H9 (cell line): Measurements from ENCODE around the gene SWT1. TPM values are rescaled to one million over a fixed set of nuclear protein-coding genes. Genes with fewer than 3 reads are reported as not detected.

ENCODE experiments used
- DNase-seq: peaks from one replicate; pipeline ENCODE4 v3.0.0-alpha.2; 2017
- H2AFZ ChIP-seq: one replicate; pipeline ENCODE4 v1.6.1; 2013; ENCODE audit warnings: mild to moderate bottlenecking, low read length, control low read depth, moderate library complexity
- H2AK5ac ChIP-seq: 2 replicates; pipeline ENCODE4 v1.6.1; 2013; ENCODE audit warnings: low read length, control low read depth, mixed read lengths; ENCODE audit not compliant: insufficient read length
- H2BK120ac ChIP-seq: one replicate; pipeline ENCODE4 v1.6.1; 2013; ENCODE audit warnings: low read depth, mild to moderate bottlenecking, low read length, control low read depth, inconsistent platforms; ENCODE audit not compliant: poor library complexity, severe bottlenecking
- H2BK12ac ChIP-seq: 2 replicates; pipeline ENCODE4 v1.6.1; 2013; ENCODE audit warnings: low read length, control low read depth, mixed read lengths, low read depth; ENCODE audit not compliant: insufficient read length
- H2BK15ac ChIP-seq: 2 replicates; pipeline ENCODE4 v1.6.1; 2013; ENCODE audit warnings: low read depth, low read length, control low read depth
- H2BK20ac ChIP-seq: one replicate; pipeline ENCODE4 v1.6.1; 2013; ENCODE audit warnings: low read depth, mild to moderate bottlenecking, low read length, control low read depth, inconsistent platforms; ENCODE audit not compliant: poor library complexity, severe bottlenecking
- H2BK5ac ChIP-seq: 2 replicates; pipeline ENCODE4 v1.6.1; 2013; ENCODE audit warnings: low read length, control low read depth, mixed read lengths; ENCODE audit not compliant: insufficient read length
- H3K14ac ChIP-seq: 2 replicates; pipeline ENCODE4 v1.6.1; 2013; ENCODE audit warnings: low read length, control low read depth; ENCODE audit not compliant: insufficient read depth
- H3K18ac ChIP-seq: 2 replicates; pipeline ENCODE4 v1.6.1; 2013; ENCODE audit warnings: low read depth, mild to moderate bottlenecking, mixed read lengths, low read length, control low read depth; ENCODE audit not compliant: insufficient read length
- H3K23ac ChIP-seq: 2 replicates; pipeline ENCODE4 v1.6.1; 2013; ENCODE audit warnings: low read length, control low read depth, mixed read lengths, low read depth; ENCODE audit not compliant: insufficient read length
- H3K23me2 ChIP-seq: 2 replicates; pipeline ENCODE4 v1.6.1; 2013; ENCODE audit warnings: low read depth, mild to moderate bottlenecking, mixed read lengths, low read length, control low read depth; ENCODE audit not compliant: insufficient read length, poor library complexity, severe bottlenecking
- H3K27ac ChIP-seq: 2 replicates; pipeline ENCODE4 v1.5.1; 2013; ENCODE audit warnings: low read length, control low read depth, mixed read lengths, low read depth; ENCODE audit not compliant: insufficient read length
- H3K27me3 ChIP-seq: 2 replicates; pipeline ENCODE4 v1.6.1; 2013; ENCODE audit warnings: low read length, control low read depth, inconsistent platforms; ENCODE audit not compliant: insufficient read depth
- H3K4ac ChIP-seq: 2 replicates; pipeline ENCODE4 v1.6.1; 2013; ENCODE audit warnings: low read depth, mild to moderate bottlenecking, control low read depth, inconsistent platforms, low read length, moderate library complexity
- H3K4me1 ChIP-seq: 2 replicates; pipeline ENCODE4 v1.6.1; 2013; ENCODE audit warnings: low read length, control low read depth, inconsistent platforms; ENCODE audit not compliant: insufficient read depth
- H3K4me2 ChIP-seq: 2 replicates; pipeline ENCODE4 v1.6.1; 2013; ENCODE audit warnings: low read length, control low read depth, mixed read lengths; ENCODE audit not compliant: insufficient read length, insufficient read depth
- H3K56ac ChIP-seq: 2 replicates; pipeline ENCODE4 v1.6.1; 2013; ENCODE audit warnings: low read depth, mild to moderate bottlenecking, mixed read lengths, low read length, control low read depth; ENCODE audit not compliant: insufficient read length
- H3K79me1 ChIP-seq: 2 replicates; pipeline ENCODE4 v1.6.1; 2013; ENCODE audit warnings: low read depth, mild to moderate bottlenecking, moderate library complexity, low read length, control low read depth, inconsistent platforms; ENCODE audit not compliant: insufficient read depth, poor library complexity, severe bottlenecking
- H3K79me2 ChIP-seq: 2 replicates; pipeline ENCODE4 v1.6.1; 2013; ENCODE audit warnings: low read length, control low read depth, inconsistent platforms; ENCODE audit not compliant: insufficient read depth
- H3K9ac ChIP-seq: 2 replicates; pipeline ENCODE4 v1.6.1; 2013; ENCODE audit warnings: low read length, control low read depth, mixed read lengths; ENCODE audit not compliant: insufficient read length; ENCODE audit errors: extremely low read depth
- H3K9me3 ChIP-seq: one replicate; pipeline ENCODE4 v1.6.1; 2013; ENCODE audit warnings: low read depth, low read length, inconsistent platforms; ENCODE audit not compliant: control insufficient read depth
- H3T11ph ChIP-seq: one replicate; pipeline ENCODE4 v1.6.1; 2013; ENCODE audit warnings: mild to moderate bottlenecking, low read length, control low read depth, inconsistent platforms
- H4K20me1 ChIP-seq: one replicate; pipeline ENCODE4 v1.6.1; 2013; ENCODE audit not compliant: control insufficient read depth, insufficient read length, insufficient read depth
- H4K5ac ChIP-seq: 2 replicates; pipeline ENCODE4 v1.6.1; 2013; ENCODE audit warnings: low read depth, mild to moderate bottlenecking, mixed read lengths, low read length, control low read depth; ENCODE audit not compliant: insufficient read length
- H4K8ac ChIP-seq: replicated peaks from 2 replicates; pipeline ENCODE4 v1.6.1; 2013; ENCODE audit warnings: low read length, control low read depth, mixed read lengths, low read depth; ENCODE audit not compliant: insufficient read length
- H4K91ac ChIP-seq: 2 replicates; pipeline ENCODE4 v1.6.1; 2013; ENCODE audit warnings: low read depth, mild to moderate bottlenecking, moderate library complexity, mixed read lengths, low read length, control low read depth; ENCODE audit not compliant: insufficient read length
- H3K27ac Mint-ChIP-seq, 3 experiments: 2 replicates in 2 of 3; 3 replicates in 1 of 3; pipeline ENCODE4 v1.8.0; 2020 to 2021; ENCODE audit warnings: mixed read lengths in 3 of 3, mild to moderate bottlenecking in 1 of 3, moderate library complexity in 1 of 3
- H3K27me3 Mint-ChIP-seq: 2 replicates; pipeline ENCODE4 v1.8.0; 2021; ENCODE audit warnings: low read depth, mild to moderate bottlenecking, moderate library complexity, mixed read lengths
- H3K36me3 Mint-ChIP-seq, 3 experiments: 2 replicates in 2 of 3; 3 replicates in 1 of 3; pipeline ENCODE4 v1.8.0; 2020 to 2021; ENCODE audit warnings: low read depth in 3 of 3, mixed read lengths in 3 of 3; ENCODE audit not compliant: insufficient read depth in 1 of 3
- H3K4me1 Mint-ChIP-seq, 2 experiments: 2 replicates each; pipeline ENCODE4 v1.8.0; 2020; ENCODE audit warnings: mixed read lengths in 2 of 2
- H3K4me3 Mint-ChIP-seq, 2 experiments: 2 replicates in 1 of 2; 3 replicates in 1 of 2; pipeline ENCODE4 v1.8.0; 2020 to 2021; ENCODE audit warnings: mild to moderate bottlenecking in 2 of 2, mixed read lengths in 2 of 2, moderate library complexity in 1 of 2
- H3K9me3 Mint-ChIP-seq, 2 experiments: 2 replicates in 1 of 2; 3 replicates in 1 of 2; pipeline ENCODE4 v1.8.0; 2020; ENCODE audit warnings: mild to moderate bottlenecking in 2 of 2, mixed read lengths in 2 of 2, moderate library complexity in 1 of 2
- WGBS: extraction: QIAGEN DNeasy Blood & Tissue Kit; methylation state at CpG from one replicate; pipeline ENCODE4 v1.1.7; 2013; ENCODE audit warnings: missing lambda C conversion rate, low lambda C conversion rate, mixed read lengths; ENCODE audit not compliant: insufficient read length; ENCODE audit errors: extremely low coverage; 5-methylcytosine and 5-hydroxymethylcytosine counted together
- total RNA-seq: library from RNA; stranded (reverse); gene quantifications from 2 replicates; pipeline ENCODE4 v1.2.1, GENCODE V29; 2021
- TF ChIP-seq, protein P1 (sequence below): fragments of 200-600 bp; sonication (generic); conservative IDR thresholded peaks from 3 replicates; pipeline ENCODE4 v1.8.0; 2021; ENCODE audit warnings: antibody characterized with exemption, mild to moderate bottlenecking

Gene SWT1
- total RNA-seq, 1 experiment from 2014 or later, result 5.2 TPM

DNA sequence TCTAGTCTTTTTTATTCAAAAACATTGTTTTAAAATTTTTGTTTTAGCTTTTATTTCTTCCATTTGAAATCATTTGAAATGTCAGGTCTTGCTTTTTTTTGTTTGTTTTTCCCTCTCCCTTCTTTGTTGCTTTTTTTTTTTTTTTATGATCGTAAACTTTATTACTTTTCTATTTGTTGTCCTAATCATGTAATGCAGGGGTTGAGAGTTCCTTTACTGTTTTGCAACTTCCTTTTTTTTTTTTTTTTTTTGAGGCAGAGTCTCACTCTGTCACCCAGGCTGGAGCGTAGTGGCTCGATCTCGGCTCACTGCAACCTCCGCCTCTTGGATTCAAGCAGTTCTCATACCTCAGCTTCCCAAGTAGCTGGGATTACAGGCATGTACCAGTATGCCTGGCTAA is 135.3 kb downstream of the SWT1 start:
- H3K27me3 ChIP-seq, result no peaks in the 10 kb centered on the region
- Mint-ChIP-seq H3K27me3 (no peaks in the 10 kb centered on the region), H3K4me1 (no peaks in the 10 kb centered on the region), H3K27ac (peak overlapping the region in 2 of 3 experiments; percentile 57 to 91; a peak in 4 of 7 replicates), H3K9me3 (no peaks in the 10 kb centered on the region; a peak in 1 of 5 replicates), H3K36me3 (peaks cover 5 to 34% (median 11%) of the 10 kb centered on the region in 3 experiments; a peak in 6 of 7 replicates), H3K4me3 (no peak overlapping the region)
- no peak overlapping the region for H3K4ac ChIP-seq
- H3K9ac ChIP-seq, result no peak overlapping the region
- H3K9me3 ChIP-seq, result no peaks in the 10 kb centered on the region
- no peak overlapping the region for H2AK5ac ChIP-seq
- H3K23me2 ChIP-seq, result no peaks in the 10 kb centered on the region
- H3K4me2 ChIP-seq, result no peak overlapping the region
- H4K8ac ChIP-seq, result no peak overlapping the region
- no peak overlapping the region for H2BK12ac ChIP-seq
- no peak overlapping the region for H2BK5ac ChIP-seq
- H3K79me1 ChIP-seq, result no peaks in the 10 kb centered on the region
- no peak for DNase-seq
- TF ChIP-seq, protein P1, sequence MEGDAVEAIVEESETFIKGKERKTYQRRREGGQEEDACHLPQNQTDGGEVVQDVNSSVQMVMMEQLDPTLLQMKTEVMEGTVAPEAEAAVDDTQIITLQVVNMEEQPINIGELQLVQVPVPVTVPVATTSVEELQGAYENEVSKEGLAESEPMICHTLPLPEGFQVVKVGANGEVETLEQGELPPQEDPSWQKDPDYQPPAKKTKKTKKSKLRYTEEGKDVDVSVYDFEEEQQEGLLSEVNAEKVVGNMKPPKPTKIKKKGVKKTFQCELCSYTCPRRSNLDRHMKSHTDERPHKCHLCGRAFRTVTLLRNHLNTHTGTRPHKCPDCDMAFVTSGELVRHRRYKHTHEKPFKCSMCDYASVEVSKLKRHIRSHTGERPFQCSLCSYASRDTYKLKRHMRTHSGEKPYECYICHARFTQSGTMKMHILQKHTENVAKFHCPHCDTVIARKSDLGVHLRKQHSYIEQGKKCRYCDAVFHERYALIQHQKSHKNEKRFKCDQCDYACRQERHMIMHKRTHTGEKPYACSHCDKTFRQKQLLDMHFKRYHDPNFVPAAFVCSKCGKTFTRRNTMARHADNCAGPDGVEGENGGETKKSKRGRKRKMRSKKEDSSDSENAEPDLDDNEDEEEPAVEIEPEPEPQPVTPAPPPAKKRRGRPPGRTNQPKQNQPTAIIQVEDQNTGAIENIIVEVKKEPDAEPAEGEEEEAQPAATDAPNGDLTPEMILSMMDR, result no peak
- no peak overlapping the region for H2BK15ac ChIP-seq
- H3K79me2 ChIP-seq, result no peaks in the 10 kb centered on the region
- H4K91ac ChIP-seq, result no peak overlapping the region
- no CpG with 5 or more reads among the region's 5 CpGs for WGBS
- no peaks in the 10 kb centered on the region for H3K4me1 ChIP-seq
- no peaks in the 10 kb centered on the region for H4K20me1 ChIP-seq
- H2AFZ ChIP-seq, result no peak overlapping the region
- H3K23ac ChIP-seq, result no peak overlapping the region
- H3K14ac ChIP-seq, result no peak overlapping the region
- no peak overlapping the region for H3K27ac ChIP-seq
- no peak overlapping the region for H3K18ac ChIP-seq
- no peak overlapping the region for H3T11ph ChIP-seq
- H2BK20ac ChIP-seq, result no peak overlapping the region
- no peak overlapping the region for H4K5ac ChIP-seq
- no peak overlapping the region for H3K56ac ChIP-seq
- H2BK120ac ChIP-seq, result no peak overlapping the region
